ENCODE data around the gene RBMS3.

DNA sequence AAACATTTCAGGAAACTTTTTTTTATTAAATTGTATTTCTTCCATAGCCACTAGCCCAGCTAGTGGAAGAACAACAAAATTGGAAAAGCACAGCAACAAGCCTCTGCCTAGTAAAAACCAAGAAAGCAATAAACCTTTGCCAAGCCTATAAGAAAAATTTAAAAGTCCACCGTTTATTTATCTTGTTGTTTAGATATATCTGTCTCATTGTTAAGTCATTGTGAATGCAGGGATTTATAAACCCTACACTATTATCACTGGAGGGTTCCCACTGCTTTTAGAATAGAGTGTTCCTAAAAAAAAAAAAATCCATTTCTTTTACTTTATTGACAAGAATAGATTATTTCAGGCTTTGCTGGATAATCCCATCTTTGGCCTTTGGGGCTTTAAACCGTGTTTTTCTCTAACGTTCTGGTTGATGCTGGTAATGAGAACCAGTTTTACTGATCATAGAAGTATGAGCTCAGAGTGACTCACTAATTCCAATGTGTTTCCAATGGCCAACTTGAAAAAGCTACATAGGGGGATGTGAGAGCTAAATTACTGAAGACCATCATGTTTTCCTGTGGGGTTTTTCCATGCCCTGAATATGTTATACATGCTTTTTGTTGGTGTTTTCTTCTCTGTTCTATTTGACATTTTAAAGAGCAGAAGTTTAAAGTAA, 634.1 kb downstream of the RBMS3 start:
- TF ChIP-seq, protein P1, sequence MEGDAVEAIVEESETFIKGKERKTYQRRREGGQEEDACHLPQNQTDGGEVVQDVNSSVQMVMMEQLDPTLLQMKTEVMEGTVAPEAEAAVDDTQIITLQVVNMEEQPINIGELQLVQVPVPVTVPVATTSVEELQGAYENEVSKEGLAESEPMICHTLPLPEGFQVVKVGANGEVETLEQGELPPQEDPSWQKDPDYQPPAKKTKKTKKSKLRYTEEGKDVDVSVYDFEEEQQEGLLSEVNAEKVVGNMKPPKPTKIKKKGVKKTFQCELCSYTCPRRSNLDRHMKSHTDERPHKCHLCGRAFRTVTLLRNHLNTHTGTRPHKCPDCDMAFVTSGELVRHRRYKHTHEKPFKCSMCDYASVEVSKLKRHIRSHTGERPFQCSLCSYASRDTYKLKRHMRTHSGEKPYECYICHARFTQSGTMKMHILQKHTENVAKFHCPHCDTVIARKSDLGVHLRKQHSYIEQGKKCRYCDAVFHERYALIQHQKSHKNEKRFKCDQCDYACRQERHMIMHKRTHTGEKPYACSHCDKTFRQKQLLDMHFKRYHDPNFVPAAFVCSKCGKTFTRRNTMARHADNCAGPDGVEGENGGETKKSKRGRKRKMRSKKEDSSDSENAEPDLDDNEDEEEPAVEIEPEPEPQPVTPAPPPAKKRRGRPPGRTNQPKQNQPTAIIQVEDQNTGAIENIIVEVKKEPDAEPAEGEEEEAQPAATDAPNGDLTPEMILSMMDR (IDR thresholded peaks at IDR 0.05), result no peak
- no peak for TF ChIP-seq POLR2A (IDR thresholded peaks at IDR 0.05)
